ENCODE measurements around the gene ZSCAN20.

Gene ZSCAN20

DNA sequence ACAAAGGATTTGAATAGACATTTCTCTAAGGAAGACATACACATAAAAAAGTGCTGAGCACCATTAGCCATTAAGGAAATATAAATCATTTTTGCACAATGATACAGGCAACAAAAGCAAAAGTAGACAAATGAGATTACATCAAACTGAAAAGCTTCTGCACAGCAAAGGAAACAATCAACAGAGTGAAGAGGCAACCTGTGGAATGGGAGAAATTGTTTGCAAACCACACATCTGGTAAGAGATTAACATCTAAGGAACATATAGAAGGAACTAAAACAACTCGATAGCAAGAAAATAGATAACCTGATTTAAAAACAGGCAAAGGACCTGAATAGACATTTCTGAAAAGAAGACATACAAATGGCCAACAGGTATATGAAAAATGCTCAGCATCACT, 57.5 kb downstream of the ZSCAN20 start:
- Histone ChIP-seq H3K27ac (ENCODE audit: low read length) (no peak overlapping the region), H3K4me3 (ENCODE audit: low read depth in 1 of 2, low read length in 2 of 2) (no peak overlapping the region), H3K27me3 (ENCODE audit: insufficient read depth, low read length, poor library complexity) (no peaks in the 10 kb centered on the region), H2AFZ (ENCODE audit: low read depth, low read length) (no peak overlapping the region), H3K9ac (ENCODE audit: low read depth, low read length) (no peak overlapping the region), H3K9me3 (ENCODE audit: insufficient read depth, low read length, severe bottlenecking) (no peaks in the 10 kb centered on the region), H3K4me2 (ENCODE audit: insufficient read depth, low read length) (no peak overlapping the region), H4K20me1 (ENCODE audit: insufficient read depth, low read length) (no peaks in the 10 kb centered on the region), H3K4me1 (ENCODE audit: insufficient read depth, low read length) (no peaks in the 10 kb centered on the region), H3K79me2 (ENCODE audit: insufficient read depth, low read length) (no peaks in the 10 kb centered on the region), H3K36me3 (ENCODE audit: insufficient read depth, low read length) (no peaks in the 10 kb centered on the region)
- TF ChIP-seq, protein P1, sequence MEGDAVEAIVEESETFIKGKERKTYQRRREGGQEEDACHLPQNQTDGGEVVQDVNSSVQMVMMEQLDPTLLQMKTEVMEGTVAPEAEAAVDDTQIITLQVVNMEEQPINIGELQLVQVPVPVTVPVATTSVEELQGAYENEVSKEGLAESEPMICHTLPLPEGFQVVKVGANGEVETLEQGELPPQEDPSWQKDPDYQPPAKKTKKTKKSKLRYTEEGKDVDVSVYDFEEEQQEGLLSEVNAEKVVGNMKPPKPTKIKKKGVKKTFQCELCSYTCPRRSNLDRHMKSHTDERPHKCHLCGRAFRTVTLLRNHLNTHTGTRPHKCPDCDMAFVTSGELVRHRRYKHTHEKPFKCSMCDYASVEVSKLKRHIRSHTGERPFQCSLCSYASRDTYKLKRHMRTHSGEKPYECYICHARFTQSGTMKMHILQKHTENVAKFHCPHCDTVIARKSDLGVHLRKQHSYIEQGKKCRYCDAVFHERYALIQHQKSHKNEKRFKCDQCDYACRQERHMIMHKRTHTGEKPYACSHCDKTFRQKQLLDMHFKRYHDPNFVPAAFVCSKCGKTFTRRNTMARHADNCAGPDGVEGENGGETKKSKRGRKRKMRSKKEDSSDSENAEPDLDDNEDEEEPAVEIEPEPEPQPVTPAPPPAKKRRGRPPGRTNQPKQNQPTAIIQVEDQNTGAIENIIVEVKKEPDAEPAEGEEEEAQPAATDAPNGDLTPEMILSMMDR (IDR thresholded peaks at IDR 0.05; ENCODE audit: borderline replicate concordance, extremely low read depth, low read length, poor library complexity, severe bottlenecking): no peak
- TF ChIP-seq EZH2 (IDR thresholded peaks at IDR 0.05; ENCODE audit: borderline replicate concordance, low read depth, low read length, severe bottlenecking): no peak
- DNase-seq (no peak), ATAC-seq (ENCODE audit: insufficient read depth, low read depth) (no peak)

DNA sequence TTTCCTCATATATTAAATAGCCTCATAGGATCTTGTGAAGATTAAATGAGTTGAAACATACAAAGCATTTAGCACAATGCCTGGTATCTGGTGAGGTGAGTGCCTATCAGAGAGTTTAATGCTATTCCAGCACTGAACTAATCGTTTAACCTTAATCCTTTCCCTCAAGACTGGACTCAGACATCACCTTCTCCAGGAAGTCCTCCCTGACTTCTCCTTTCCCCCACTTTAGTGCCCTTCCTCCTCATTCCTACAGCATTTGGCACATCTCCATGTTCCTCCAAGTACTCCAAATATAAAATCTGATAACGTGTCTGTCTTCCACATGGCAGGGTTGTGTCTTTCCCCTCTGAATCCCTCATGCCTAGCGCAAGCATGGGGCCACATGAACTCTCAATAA, 59.8 kb downstream of the ZSCAN20 start:
- no peak overlapping the region for H3K27ac ChIP-seq (ENCODE audit: low read length)

GRCh38 chr1:33532936-33533335, 60.5 kb downstream of the ZSCAN20 start:
- ATAC-seq (ENCODE audit: insufficient read depth, low read depth) (no peak), DNase-seq (no peak)
- Histone ChIP-seq H3K9me3 (ENCODE audit: insufficient read depth, low read length, severe bottlenecking) (no peaks in the 10 kb centered on the region), H3K27me3 (ENCODE audit: insufficient read depth, low read length, poor library complexity) (no peaks in the 10 kb centered on the region), H4K20me1 (ENCODE audit: insufficient read depth, low read length) (no peaks in the 10 kb centered on the region), H3K36me3 (ENCODE audit: insufficient read depth, low read length) (no peaks in the 10 kb centered on the region), H3K4me3 (ENCODE audit: low read depth in 1 of 2, low read length in 2 of 2) (no peak overlapping the region), H3K79me2 (ENCODE audit: insufficient read depth, low read length) (no peaks in the 10 kb centered on the region), H3K27ac (ENCODE audit: low read length) (no peak overlapping the region), H3K4me1 (ENCODE audit: insufficient read depth, low read length) (no peaks in the 10 kb centered on the region), H2AFZ (ENCODE audit: low read depth, low read length) (no peak overlapping the region), H3K4me2 (ENCODE audit: insufficient read depth, low read length) (no peak overlapping the region), H3K9ac (ENCODE audit: low read depth, low read length) (no peak overlapping the region)
- no peak for TF ChIP-seq EZH2 (IDR thresholded peaks at IDR 0.05; ENCODE audit: borderline replicate concordance, low read depth, low read length, severe bottlenecking)

More for the DNA sequence above, 59.8 kb downstream of the ZSCAN20 start:
- Histone ChIP-seq H3K9ac (ENCODE audit: low read depth, low read length) (no peak overlapping the region), H3K4me2 (ENCODE audit: insufficient read depth, low read length) (no peak overlapping the region), H3K4me3 (ENCODE audit: low read depth in 1 of 2, low read length in 2 of 2) (no peak overlapping the region), H3K79me2 (ENCODE audit: insufficient read depth, low read length) (no peaks in the 10 kb centered on the region), H2AFZ (ENCODE audit: low read depth, low read length) (no peak overlapping the region), H3K4me1 (ENCODE audit: insufficient read depth, low read length) (no peaks in the 10 kb centered on the region), H4K20me1 (ENCODE audit: insufficient read depth, low read length) (no peaks in the 10 kb centered on the region), H3K27me3 (ENCODE audit: insufficient read depth, low read length, poor library complexity) (no peaks in the 10 kb centered on the region), H3K9me3 (ENCODE audit: insufficient read depth, low read length, severe bottlenecking) (no peaks in the 10 kb centered on the region), H3K36me3 (ENCODE audit: insufficient read depth, low read length) (no peaks in the 10 kb centered on the region)
- no peak for DNase-seq
- no peak for TF ChIP-seq EZH2 (IDR thresholded peaks at IDR 0.05; ENCODE audit: borderline replicate concordance, low read depth, low read length, severe bottlenecking)
- TF ChIP-seq, protein P1 (IDR thresholded peaks at IDR 0.05; ENCODE audit: borderline replicate concordance, extremely low read depth, low read length, poor library complexity, severe bottlenecking): no peak
- ATAC-seq (ENCODE audit: insufficient read depth, low read depth): no peak

- no peak for DNase-seq
- Histone ChIP-seq H3K27ac (ENCODE audit: low read length) (no peak overlapping the region), H3K9ac (ENCODE audit: low read depth, low read length) (no peak overlapping the region), H3K4me1 (ENCODE audit: insufficient read depth, low read length) (no peaks in the 10 kb centered on the region), H4K20me1 (ENCODE audit: insufficient read depth, low read length) (no peaks in the 10 kb centered on the region), H3K79me2 (ENCODE audit: insufficient read depth, low read length) (no peaks in the 10 kb centered on the region), H3K4me3 (ENCODE audit: low read depth in 1 of 2, low read length in 2 of 2) (no peak overlapping the region), H2AFZ (ENCODE audit: low read depth, low read length) (no peak overlapping the region), H3K27me3 (ENCODE audit: insufficient read depth, low read length, poor library complexity) (no peaks in the 10 kb centered on the region), H3K36me3 (ENCODE audit: insufficient read depth, low read length) (no peaks in the 10 kb centered on the region), H3K9me3 (ENCODE audit: insufficient read depth, low read length, severe bottlenecking) (no peaks in the 10 kb centered on the region), H3K4me2 (ENCODE audit: insufficient read depth, low read length) (no peak overlapping the region)
- ATAC-seq (ENCODE audit: insufficient read depth, low read depth): no peak
- TF ChIP-seq, protein P1 (IDR thresholded peaks at IDR 0.05; ENCODE audit: borderline replicate concordance, extremely low read depth, low read length, poor library complexity, severe bottlenecking): no peak
- TF ChIP-seq EZH2 (IDR thresholded peaks at IDR 0.05; ENCODE audit: borderline replicate concordance, low read depth, low read length, severe bottlenecking): no peak
Observed at GRCh38 chr1:33535334-33535733, 62.9 kb downstream of the ZSCAN20 start.

Measured in DND-41 (cell line).